Stimulated activated CD4-positive, alpha-beta T cell treated with anti-CD3 and anti-CD28 coated beads, Interleukin-1b, Interleukin-23, amount 100 ng/mL, for 48 hours (primary cell): ENCODE results near the gene FCAMR.

Experiments
- DNase-seq: peaks from one replicate; pipeline ENCODE4 v3.0.0-alpha.2; 2020

Gene FCAMR

GRCh38 chr1:206955476-206956451 is 14.5 kb downstream of the FCAMR start:
- DNase-seq: peak; percentile 6

DNA sequence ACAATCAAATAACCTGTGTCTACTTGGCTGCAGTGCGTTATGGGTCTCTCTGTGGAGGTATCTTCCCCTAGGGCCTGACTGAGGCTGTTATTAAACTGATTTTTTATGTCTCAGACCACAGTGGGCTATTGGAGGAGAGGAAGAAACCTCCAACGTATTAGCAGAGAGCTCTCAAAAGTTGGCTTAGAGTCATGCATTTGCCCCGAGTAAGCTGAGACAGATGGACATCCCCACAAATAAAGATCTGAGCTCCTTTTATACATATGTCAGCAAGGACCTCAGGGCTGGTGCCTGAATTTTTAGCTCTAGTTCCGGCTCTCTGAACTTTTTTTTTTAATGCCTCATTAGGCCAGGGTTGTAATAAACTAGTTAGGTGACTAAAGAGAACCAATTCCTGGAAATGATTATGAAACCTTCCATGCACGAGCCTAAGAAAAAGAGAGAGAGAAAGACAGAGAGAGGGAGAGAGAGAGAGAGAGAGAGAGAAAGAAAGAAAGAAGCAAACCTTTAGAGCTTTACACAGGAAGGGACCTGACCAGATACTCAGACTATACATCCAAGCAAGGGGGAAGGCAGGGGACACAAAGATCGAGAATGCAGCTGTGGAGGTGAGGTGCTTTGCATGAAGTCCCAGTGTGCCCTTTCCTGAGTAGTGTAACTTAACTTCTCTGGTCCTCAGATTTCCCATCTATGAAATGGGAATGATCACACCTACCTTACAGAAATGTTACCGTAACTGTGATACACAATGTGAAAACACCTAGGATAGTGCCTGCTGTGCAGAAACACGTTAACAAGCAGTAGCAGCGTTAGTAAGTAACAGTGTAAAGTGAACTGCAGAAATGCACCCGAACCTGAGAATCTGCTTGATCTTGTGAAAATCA is 15.6 kb downstream of the FCAMR start:
- no peak for DNase-seq

DNA sequence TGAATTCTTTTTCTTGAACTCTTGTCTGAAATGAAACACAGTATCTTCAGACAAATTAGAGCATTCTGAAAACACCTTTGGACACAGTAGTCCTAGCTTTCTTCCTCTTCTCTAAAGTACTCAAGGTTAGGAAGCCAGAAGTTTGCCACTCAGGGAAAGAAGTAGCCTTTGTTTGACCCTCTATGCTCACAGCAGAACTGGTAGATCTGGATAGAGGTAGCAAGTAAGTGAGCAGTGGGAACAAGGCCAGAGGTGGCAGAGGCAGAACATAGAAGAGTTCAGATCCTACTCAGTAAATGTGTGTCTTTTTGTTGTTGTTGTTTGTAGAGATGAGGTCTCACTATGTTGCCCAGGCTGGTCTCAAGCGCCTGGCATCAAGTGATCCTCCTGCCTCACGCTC is 16.6 kb downstream of the FCAMR start:
- no peak for DNase-seq

GRCh38 chr1:206953126-206953525 is 17.1 kb downstream of the FCAMR start:
- DNase-seq: no peak

DNA sequence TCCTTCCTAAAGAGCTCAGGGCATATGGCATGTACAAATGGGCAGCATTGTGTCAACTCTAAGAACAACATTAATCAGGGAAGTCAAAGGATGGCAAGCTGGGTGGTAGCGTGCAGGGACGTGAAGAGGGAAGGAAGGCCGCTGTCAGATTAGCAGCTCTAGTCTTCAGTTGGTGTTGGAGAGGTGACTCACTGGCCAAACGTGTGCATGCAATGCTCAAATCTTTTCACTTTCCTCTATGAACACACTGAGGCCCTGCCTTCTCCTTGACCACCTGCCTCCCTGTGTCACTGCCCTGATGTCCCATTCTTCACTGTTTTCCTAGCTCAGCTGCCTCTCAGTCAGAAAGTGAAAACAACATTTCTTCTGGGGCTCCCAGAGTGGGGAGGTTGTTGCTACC is 18.1 kb downstream of the FCAMR start:
- DNase-seq: no peak

- DNase-seq: no peak
These were observed 18.8 kb downstream of the FCAMR start for GRCh38 chr1:206951318-206952100.

DNA sequence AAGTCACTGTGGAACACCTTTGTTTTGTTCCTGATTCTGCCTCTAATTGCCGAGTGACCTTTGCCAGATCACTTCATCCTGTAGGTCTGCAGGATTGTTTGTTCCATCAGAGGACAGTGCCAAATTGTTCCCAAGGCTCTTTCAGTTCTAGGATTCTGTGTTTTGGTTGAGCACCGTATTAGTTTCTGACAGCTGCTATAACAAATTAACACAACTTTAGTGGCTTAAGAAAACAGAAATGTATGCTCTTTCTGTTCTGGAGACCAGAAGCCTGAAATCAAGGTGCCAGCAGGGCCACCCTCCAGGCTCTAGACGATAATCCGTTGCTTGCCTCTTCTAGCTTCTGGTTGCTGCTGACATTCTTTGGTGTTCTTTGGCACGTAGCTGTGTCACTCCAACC is 20.6 kb downstream of the FCAMR start:
- no peak for DNase-seq

GRCh38 chr1:206949208-206949607 is 21.1 kb downstream of the FCAMR start:
- no peak for DNase-seq

GRCh38 chr1:206947255-206947654 is 23.0 kb downstream of the FCAMR start:
- no peak for DNase-seq

DNA sequence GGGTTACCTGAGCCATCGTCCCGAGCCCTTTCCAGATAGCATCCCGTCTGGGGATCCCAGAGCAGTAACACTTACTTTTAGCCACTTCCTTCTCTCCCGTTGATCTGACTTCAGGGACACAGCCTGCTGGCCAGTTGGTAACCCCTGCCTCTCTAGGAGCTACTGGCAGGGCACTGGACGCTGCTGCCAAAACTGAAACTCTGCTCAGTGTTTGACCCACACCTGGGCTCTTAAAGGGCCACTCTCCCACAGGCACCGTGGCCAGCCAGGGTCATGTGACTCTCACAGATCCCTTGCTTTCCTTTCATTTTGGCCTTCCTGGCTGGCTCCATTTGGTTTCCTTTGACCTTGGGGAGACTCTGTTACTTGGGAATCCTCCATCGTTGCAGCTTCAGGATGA is 24.0 kb downstream of the FCAMR start, which contains the start of gene PIGR:
PIGR (minus strand) TSS at position 206 of the 400 bp plus-strand sequence. CDS start 5,935 bp downstream, outside the sequence.
- DNase-seq: no peak

DNA sequence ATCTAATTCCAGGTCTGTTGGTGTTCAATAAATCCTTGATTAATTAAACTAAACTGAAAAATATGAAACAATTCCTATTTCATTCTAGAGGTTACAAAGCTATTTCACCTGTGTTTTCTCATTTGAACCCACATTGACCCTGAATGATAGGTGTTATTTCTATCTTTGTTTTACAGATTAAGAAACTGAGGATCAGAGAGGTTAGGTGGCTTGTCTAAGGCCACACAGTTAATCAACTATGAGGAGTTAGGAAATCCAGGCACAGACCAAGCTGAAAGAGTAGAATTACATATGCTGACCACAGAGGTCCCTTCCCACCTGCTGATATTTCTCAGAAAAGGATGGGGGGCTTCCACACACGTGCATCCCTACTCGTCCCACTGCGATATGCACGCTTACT is 24.5 kb downstream of the FCAMR start:
- no peak for DNase-seq

DNA sequence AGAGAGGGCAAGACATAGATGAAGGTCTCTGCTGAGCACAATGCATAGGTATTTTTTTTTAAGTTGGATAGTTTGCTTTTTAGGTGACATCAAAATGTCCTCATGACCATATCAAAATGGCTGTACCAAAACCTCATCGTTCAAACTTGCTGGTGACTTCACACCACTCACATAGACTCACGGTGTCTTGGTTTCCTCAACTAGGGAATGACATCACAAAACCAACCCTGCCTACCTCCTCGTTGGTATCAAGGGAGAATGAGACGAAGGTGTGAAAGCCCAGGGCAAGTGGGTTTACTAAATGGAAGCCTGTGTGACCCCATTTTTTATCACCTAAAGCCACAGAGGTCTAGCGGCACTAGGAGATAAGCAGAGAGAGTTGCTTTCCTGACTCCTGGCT is 25.6 kb downstream of the FCAMR start:
- no peak for DNase-seq

- no peak for DNase-seq
These were observed 28.4 kb downstream of the FCAMR start for GRCh38 chr1:206941766-206942418.

DNA sequence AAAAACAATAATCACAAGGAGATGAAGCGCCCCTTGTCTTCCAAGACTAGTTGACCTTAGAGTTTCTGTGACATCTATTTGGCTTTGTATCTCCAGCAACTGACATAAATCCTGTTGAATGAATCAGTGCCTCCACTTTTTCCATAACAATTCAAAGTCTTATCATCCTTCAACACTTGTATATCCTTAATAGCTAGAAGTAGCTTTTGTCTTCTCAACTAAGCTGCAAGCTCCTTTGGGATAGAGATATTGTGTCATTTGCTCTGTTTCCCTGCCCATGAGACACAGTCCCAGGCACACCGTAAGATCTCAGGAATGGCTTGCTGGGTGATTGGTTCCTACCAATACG is 29.7 kb downstream of the FCAMR start:
- DNase-seq: no peak

DNA sequence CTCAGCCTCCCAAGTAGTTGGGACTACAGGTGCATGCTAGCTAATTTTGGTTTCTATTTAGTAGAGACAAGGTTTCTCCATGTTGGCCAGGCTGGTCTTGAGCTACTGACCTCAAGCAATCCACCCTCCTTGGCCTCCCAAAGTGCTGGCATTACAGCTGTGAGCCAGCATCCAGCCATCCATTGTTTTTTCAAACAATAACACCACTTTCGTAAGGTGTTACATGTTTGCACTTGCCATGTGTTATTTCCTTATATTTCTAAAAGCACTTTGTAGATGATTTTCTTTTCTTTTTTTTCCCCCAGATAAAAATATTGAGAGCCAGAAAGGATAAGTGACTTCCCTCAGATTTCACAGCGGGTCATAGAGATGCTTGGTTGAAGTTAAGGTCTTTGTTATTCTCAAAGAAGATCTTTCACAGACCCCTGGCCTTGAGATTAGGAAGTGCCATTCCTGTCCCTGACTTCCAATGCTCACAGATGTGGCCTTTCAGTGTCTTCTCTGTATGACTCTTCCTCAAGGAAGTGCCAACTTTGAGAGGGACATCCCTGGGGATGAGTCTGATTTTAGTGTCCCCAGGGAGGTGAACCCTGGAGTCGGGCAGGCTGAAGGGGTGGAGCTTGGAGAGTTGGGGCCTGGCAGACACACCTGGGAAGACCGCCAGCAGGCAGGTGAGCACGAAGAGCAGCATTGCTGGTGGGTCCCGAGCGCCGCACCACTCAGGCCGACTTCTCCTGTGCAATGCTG is 30.2 kb downstream of the FCAMR start:
- DNase-seq: no peak

DNA sequence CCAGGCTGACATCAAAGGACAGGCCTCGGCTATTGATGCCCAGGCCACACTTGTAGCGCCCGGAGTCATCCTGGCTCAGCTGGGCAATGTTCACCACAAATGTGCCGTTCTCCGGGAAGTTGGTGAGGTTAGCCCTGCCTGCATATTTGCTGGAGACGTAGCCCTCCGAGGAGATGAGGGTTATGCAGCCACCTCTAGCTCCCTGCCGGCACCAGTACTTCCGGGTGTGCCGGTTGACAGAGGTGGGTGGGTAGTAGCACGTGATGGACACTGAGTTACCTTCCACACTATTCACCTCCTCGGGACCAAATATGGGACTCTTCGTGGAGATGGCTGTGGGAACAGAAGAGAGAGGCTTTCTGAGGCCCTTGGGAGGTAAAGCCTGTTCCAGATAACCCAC is 31.1 kb downstream of the FCAMR start:
- no peak for DNase-seq

- DNase-seq: no peak
These were observed 32.8 kb downstream of the FCAMR start for GRCh38 chr1:206937425-206937824.

- DNase-seq: peak; percentile 63
These were observed 34.7 kb downstream of the FCAMR start for GRCh38 chr1:206935491-206936067.

DNA sequence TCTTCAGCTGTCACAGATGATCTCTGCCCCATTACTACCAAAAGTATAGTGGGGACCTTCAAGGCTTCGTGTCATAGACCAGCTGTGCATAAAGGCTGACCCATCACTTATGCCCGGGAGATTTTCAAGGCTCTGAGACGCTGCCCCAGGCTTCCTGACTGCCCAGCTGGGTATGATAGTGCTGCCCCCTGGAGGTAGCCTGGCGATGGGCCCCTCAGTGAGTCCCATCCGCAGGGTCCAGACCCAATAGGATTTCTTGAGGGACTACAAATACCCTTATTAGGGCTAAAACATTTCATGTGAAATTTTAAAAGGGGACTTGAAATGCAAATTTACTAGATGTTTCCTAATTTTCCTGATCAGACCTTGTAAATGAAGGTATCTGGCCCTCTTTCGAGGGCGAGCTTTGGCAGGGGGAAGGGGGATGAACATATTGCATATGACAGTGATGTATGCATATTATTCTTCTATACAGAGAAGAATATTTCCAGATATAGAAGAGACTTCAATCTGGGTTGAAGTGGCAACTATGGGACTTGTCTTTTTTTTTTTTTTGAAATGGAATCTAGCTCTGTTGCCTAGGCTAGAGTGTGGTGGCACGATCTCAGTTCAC is 36.8 kb downstream of the FCAMR start:
- DNase-seq: peak; percentile 64

DNA sequence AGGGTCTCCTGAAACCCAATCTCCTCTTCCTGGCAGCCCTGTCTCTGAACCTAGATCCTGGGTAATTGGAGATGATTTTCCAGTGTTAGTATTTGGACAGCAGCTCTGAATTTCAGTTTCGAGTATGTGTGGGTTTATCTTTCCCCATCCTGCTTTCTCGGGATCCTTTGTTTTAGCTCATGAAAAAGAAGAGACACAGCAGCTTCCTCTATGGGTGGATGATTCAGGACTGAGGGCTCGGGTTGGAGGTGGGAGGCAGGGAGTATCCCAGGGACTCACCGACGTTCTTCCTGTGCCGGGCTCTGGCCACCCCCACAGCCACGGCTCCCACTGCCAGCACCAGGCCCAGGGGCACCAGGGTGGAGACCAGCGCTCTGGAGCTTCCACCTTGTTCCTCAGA is 38.1 kb downstream of the FCAMR start:
- DNase-seq: no peak

DNA sequence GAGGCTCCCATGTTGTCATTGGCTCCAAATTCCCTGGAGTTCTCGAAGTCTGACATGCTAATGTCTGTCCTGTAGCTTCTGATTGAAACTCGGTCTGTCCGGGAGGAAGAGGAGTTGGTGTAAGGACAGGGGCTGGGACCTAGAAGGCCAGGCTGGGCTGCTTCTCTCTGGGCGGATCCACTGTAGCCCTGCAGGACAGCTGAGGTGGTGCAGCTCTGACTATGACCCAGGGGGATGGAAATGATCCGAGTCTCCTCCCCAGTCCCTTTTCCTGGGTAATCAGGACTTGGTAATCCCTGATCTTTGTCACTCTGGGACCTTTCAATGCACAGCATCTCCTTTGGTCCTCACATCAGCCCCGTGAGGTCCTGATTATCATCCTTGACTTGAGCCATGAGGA is 38.6 kb downstream of the FCAMR start:
- no peak for DNase-seq
